Measurements from ENCODE around the gene KDM1A. TPM values are rescaled to one million over a fixed set of nuclear protein-coding genes. Genes with fewer than 3 reads are reported as not detected.

KDM1A gene
- total RNA-seq, 1 experiment from 2014 or later, result 162 TPM

GRCh38 chr1:23118407-23118806, 99.1 kb downstream of the KDM1A start:
- intact Hi-C loops (cut with micrococcal nuclease), result no loop called here
- ATAC-seq, result no peak
- H3K9me3 ChIP-seq (ENCODE audit: control insufficient read depth in 1 of 2, insufficient read depth in 1 of 2, low read depth in 1 of 2, low read length in 2 of 2), result no peaks in the 10 kb centered on the region
- TF ChIP-seq ATF3 (IDR thresholded peaks at IDR 0.05) (no peak), ZFX (IDR thresholded peaks at IDR 0.05) (no peak), YY1 (IDR thresholded peaks at IDR 0.05; ENCODE audit: extremely low read depth, insufficient replicate concordance, low read depth, low read length) (no peak), EGR1 (IDR thresholded peaks at IDR 0.05; ENCODE audit: low read depth) (no peak), SP1 (IDR thresholded peaks at IDR 0.05; ENCODE audit: low read depth) (no peak), SRF (IDR thresholded peaks at IDR 0.05; ENCODE audit: low read depth) (no peak), CEBPB (IDR thresholded peaks at IDR 0.05; ENCODE audit: low read depth) (no peak), ELF1 (IDR thresholded peaks at IDR 0.05; ENCODE audit: borderline replicate concordance, low read depth) (no peak), POLR2A (IDR thresholded peaks at IDR 0.05; ENCODE audit: borderline replicate concordance, extremely low read depth, insufficient read depth, insufficient read length) (no peak), ZNF274 (IDR thresholded peaks at IDR 0.05; ENCODE audit: low read depth, low read length) (no peak), SIN3A (IDR thresholded peaks at IDR 0.05; ENCODE audit: low read depth) (no peak), EZH2 (IDR thresholded peaks at IDR 0.05) (no peak), JUND (IDR thresholded peaks at IDR 0.05) (no peak), EZH2phosphoT487 (IDR thresholded peaks at IDR 0.05; ENCODE audit: borderline replicate concordance) (no peak), POLR2AphosphoS5 (IDR thresholded peaks at IDR 0.05; ENCODE audit: low read depth, low read length) (no peak), TCF7L2 (IDR thresholded peaks at IDR 0.05; ENCODE audit: borderline replicate concordance, extremely low read depth, insufficient read depth, insufficient read length) (no peak), MAX (IDR thresholded peaks at IDR 0.05) (no peak)
- TF ChIP-seq, protein P1, sequence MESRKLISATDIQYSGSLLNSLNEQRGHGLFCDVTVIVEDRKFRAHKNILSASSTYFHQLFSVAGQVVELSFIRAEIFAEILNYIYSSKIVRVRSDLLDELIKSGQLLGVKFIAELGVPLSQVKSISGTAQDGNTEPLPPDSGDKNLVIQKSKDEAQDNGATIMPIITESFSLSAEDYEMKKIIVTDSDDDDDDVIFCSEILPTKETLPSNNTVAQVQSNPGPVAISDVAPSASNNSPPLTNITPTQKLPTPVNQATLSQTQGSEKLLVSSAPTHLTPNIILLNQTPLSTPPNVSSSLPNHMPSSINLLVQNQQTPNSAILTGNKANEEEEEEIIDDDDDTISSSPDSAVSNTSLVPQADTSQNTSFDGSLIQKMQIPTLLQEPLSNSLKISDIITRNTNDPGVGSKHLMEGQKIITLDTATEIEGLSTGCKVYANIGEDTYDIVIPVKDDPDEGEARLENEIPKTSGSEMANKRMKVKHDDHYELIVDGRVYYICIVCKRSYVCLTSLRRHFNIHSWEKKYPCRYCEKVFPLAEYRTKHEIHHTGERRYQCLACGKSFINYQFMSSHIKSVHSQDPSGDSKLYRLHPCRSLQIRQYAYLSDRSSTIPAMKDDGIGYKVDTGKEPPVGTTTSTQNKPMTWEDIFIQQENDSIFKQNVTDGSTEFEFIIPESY (IDR thresholded peaks at IDR 0.05; ENCODE audit: extremely low read depth, insufficient replicate concordance, low read length), result no peak
- TF ChIP-seq, protein P2, sequence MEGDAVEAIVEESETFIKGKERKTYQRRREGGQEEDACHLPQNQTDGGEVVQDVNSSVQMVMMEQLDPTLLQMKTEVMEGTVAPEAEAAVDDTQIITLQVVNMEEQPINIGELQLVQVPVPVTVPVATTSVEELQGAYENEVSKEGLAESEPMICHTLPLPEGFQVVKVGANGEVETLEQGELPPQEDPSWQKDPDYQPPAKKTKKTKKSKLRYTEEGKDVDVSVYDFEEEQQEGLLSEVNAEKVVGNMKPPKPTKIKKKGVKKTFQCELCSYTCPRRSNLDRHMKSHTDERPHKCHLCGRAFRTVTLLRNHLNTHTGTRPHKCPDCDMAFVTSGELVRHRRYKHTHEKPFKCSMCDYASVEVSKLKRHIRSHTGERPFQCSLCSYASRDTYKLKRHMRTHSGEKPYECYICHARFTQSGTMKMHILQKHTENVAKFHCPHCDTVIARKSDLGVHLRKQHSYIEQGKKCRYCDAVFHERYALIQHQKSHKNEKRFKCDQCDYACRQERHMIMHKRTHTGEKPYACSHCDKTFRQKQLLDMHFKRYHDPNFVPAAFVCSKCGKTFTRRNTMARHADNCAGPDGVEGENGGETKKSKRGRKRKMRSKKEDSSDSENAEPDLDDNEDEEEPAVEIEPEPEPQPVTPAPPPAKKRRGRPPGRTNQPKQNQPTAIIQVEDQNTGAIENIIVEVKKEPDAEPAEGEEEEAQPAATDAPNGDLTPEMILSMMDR (IDR thresholded peaks at IDR 0.05 in 2 of 3, conservative IDR thresholded peaks at IDR 0.05 in 1 of 3; ENCODE audit: borderline replicate concordance in 1 of 3, insufficient read depth in 1 of 3, low read depth in 2 of 3, low read length in 2 of 3), result no peak
- TF ChIP-seq, protein P3, sequence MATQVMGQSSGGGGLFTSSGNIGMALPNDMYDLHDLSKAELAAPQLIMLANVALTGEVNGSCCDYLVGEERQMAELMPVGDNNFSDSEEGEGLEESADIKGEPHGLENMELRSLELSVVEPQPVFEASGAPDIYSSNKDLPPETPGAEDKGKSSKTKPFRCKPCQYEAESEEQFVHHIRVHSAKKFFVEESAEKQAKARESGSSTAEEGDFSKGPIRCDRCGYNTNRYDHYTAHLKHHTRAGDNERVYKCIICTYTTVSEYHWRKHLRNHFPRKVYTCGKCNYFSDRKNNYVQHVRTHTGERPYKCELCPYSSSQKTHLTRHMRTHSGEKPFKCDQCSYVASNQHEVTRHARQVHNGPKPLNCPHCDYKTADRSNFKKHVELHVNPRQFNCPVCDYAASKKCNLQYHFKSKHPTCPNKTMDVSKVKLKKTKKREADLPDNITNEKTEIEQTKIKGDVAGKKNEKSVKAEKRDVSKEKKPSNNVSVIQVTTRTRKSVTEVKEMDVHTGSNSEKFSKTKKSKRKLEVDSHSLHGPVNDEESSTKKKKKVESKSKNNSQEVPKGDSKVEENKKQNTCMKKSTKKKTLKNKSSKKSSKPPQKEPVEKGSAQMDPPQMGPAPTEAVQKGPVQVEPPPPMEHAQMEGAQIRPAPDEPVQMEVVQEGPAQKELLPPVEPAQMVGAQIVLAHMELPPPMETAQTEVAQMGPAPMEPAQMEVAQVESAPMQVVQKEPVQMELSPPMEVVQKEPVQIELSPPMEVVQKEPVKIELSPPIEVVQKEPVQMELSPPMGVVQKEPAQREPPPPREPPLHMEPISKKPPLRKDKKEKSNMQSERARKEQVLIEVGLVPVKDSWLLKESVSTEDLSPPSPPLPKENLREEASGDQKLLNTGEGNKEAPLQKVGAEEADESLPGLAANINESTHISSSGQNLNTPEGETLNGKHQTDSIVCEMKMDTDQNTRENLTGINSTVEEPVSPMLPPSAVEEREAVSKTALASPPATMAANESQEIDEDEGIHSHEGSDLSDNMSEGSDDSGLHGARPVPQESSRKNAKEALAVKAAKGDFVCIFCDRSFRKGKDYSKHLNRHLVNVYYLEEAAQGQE (IDR thresholded peaks at IDR 0.05; ENCODE audit: low read depth), result no peak
- no peak for DNase-seq (ENCODE audit: low read depth, low spot score)
- H4K20me1 ChIP-seq (ENCODE audit: insufficient read depth), result peaks cover 4% of the 10 kb centered on the region; the same call in 1 of the 2 replicates
- CTCF ChIA-PET, result no interaction called here
- H3K79me2 ChIP-seq (ENCODE audit: insufficient read depth, low read length), result peaks cover 63% of the 10 kb centered on the region
- H3K27ac ChIP-seq (ENCODE audit: low read depth, low read length), result no peak overlapping the region
- H3K9me2 ChIP-seq (ENCODE audit: insufficient read depth), result no peaks in the 10 kb centered on the region
- no peaks in the 10 kb centered on the region for H3K36me3 ChIP-seq (ENCODE audit: control insufficient read depth in 1 of 2, insufficient read depth in 2 of 2, low read length in 2 of 2)
- H3K4me3 ChIP-seq (replicated peaks in 1 of 2; ENCODE audit: low read depth in 1 of 2, low read length in 2 of 2), result no peak overlapping the region
- RAD21 ChIA-PET (ENCODE audit: low non-redundant PET in 1 of 2, low total read pairs in 2 of 2, uncharacterized antibody in 2 of 2, unreplicated experiment in 2 of 2), result no interaction called here
- no TSS peak for BruUV-seq (replicated peaks)
- no peaks in the 10 kb centered on the region for H3K27me3 ChIP-seq (ENCODE audit: insufficient read depth, low read length)
- H2AFZ ChIP-seq (ENCODE audit: low read depth, low read length, poor library complexity, severe bottlenecking), result no peak overlapping the region
- peaks cover 3 to 15% of the 10 kb centered on the region in 2 experiments; a peak in 3 of 4 replicates for H3K4me1 ChIP-seq (ENCODE audit: control insufficient read depth in 1 of 2, insufficient read depth in 2 of 2, low read length in 2 of 2)
- no peak overlapping the region for H3K9ac ChIP-seq (ENCODE audit: low read length)
- POLR2A ChIA-PET, result interaction anchor here (0.6 kb wide), 1 partner anchor 172 kb away, joined by 4 read pairs; no protein-coding TSS in a partner anchor
- H3K4me2 ChIP-seq (ENCODE audit: low read length), result no peak overlapping the region
